K562 (cell line): ENCODE measurements around the gene CACNA1E. TPM values are rescaled to one million over a fixed set of nuclear protein-coding genes. Genes with fewer than 3 reads are reported as not detected.

Source experiments
- ATAC-seq: fragments of 200-7000 bp; cut with Tn5 transposase; 3 replicates; pipeline ENCODE4 v1.9.1; 2020; ENCODE audit warnings: moderate library complexity
- BruUV-seq: library from RNA; stranded (reverse); fragments of 400-500 nt; replicated peaks from 2 replicates; lab custom pipeline; 2021; lab: Mats Ljungman, UMichigan
- CTCF ChIA-PET: fragments of 300-600 bp; formaldehyde crosslinking; extraction: SDS; loops from one replicate; lab custom pipeline; 2021; ENCODE audit warnings: low intra/inter-chr PET ratio; lab: Yijun Ruan, JAX
- POLR2A ChIA-PET: fragments of 300-600, 350-650 bp; sonication (Branson Sonifier 250); formaldehyde crosslinking; extraction: SDS; loops from one replicate; lab custom pipeline; 2021; ENCODE audit warnings: antibody characterized with exemption, inconsistent platforms; lab: Yijun Ruan, JAX
- DNase-seq, 4 experiments: peaks; one replicate each; pipeline versions ENCODE4 v3.0.0 to v3.0.0-alpha.2; 2011 to 2018; ENCODE audit warnings: low spot score in 3 of 4, mixed read lengths in 3 of 4; ENCODE audit errors: extremely low read depth in 1 of 4
- FAIRE-seq: peaks from 2 replicates; lab custom pipeline; 2011; peaks lifted over from hg19 to GRCh38; lab: Jason Lieb, UNC
- H2AFZ ChIP-seq: 2 replicates; pipeline ENCODE4 v1.6.0; 2011; ENCODE audit warnings: low read depth, low read length, control low read depth, inconsistent platforms
- H3K27ac ChIP-seq: fragments of 200-600 bp; 3 replicates; pipeline ENCODE4 v1.8.0; 2011; ENCODE audit warnings: low read depth, mild to moderate bottlenecking, control low read depth, inconsistent platforms, low read length, moderate library complexity, mixed read lengths; ENCODE audit errors: extremely low read depth
- H3K27me3 ChIP-seq, 2 experiments: fragments of 300-600 bp in 1 of 2; 2 replicates in 1 of 2; 3 replicates in 1 of 2; pipeline versions ENCODE4 v1.6.0 to v1.8.0; 2011; ENCODE audit warnings: inconsistent platforms in 2 of 2, low read length in 2 of 2, mild to moderate bottlenecking in 1 of 2, mixed read lengths in 1 of 2, moderate library complexity in 1 of 2; ENCODE audit not compliant: control insufficient read depth in 2 of 2, insufficient read depth in 2 of 2
- H3K36me3 ChIP-seq: fragments of 300-600 bp; 3 replicates; pipeline ENCODE4 v1.8.0; 2011; ENCODE audit warnings: mild to moderate bottlenecking, low read length, inconsistent platforms; ENCODE audit not compliant: control insufficient read depth, insufficient read depth
- H3K4me1 ChIP-seq, 2 experiments: fragments of 200-600 bp in 1 of 2; replicated peaks in 1 of 2; 2 replicates in 1 of 2; 3 replicates in 1 of 2; pipeline versions ENCODE4 v1.5.1 to v1.8.0; 2011; ENCODE audit warnings: inconsistent platforms in 2 of 2, low read length in 2 of 2, mild to moderate bottlenecking in 1 of 2, mixed read lengths in 1 of 2, moderate library complexity in 1 of 2; ENCODE audit not compliant: control insufficient read depth in 2 of 2, insufficient read depth in 2 of 2
- H3K4me2 ChIP-seq: 2 replicates; pipeline ENCODE4 v1.6.1; 2011; ENCODE audit warnings: low read length, control low read depth, inconsistent platforms, mixed read lengths; ENCODE audit not compliant: insufficient read depth
- H3K4me3 ChIP-seq: fragments of 200-600 bp; sonication (generic), shearing (Covaris generic); 2 replicates; pipeline ENCODE4 v1.5.1; 2016; ENCODE audit warnings: control low read depth, inconsistent platforms
- H3K79me2 ChIP-seq: fragments of 200-600 bp; 3 replicates; pipeline ENCODE4 v1.8.0; 2011; ENCODE audit warnings: low read length, inconsistent platforms; ENCODE audit not compliant: control insufficient read depth, insufficient read depth
- H3K9ac ChIP-seq, 2 experiments: 2 replicates each; pipeline versions ENCODE4 v1.6.0 to v1.6.1; 2011; ENCODE audit warnings: low read depth in 2 of 2, low read length in 2 of 2, control low read depth in 1 of 2, inconsistent platforms in 1 of 2, mild to moderate bottlenecking in 1 of 2, mixed read lengths in 1 of 2; ENCODE audit not compliant: insufficient read depth in 1 of 2
- H3K9me1 ChIP-seq: one replicate; pipeline ENCODE4 v1.6.0; 2011; ENCODE audit warnings: inconsistent platforms, mild to moderate bottlenecking, low read length, moderate library complexity; ENCODE audit not compliant: control insufficient read depth, insufficient read depth
- H3K9me3 ChIP-seq: replicated peaks from 2 replicates; pipeline ENCODE4 v1.5.1; 2011; ENCODE audit warnings: low read depth, low read length, inconsistent platforms; ENCODE audit not compliant: control insufficient read depth, insufficient read depth
- H4K20me1 ChIP-seq: replicated peaks from 2 replicates; pipeline ENCODE4 v1.6.1; 2011; ENCODE audit warnings: low read length, inconsistent platforms, mixed read lengths; ENCODE audit not compliant: control insufficient read depth, insufficient read depth
- CHD1 ChIP-seq: fragments of 200-600 bp; sonication (generic); IDR thresholded peaks from one replicate; pipeline ENCODE4 v1.6.1; 2012; ENCODE audit warnings: mild to moderate bottlenecking, moderate library complexity, low read length, inconsistent platforms
- EWSR1 ChIP-seq: fragments of 450-650 bp; IDR thresholded peaks from 2 replicates; pipeline ENCODE4 v1.6.1; 2018; ENCODE audit warnings: borderline replicate concordance, mild to moderate bottlenecking, low read depth, moderate library complexity; ENCODE audit not compliant: partially characterized antibody
- HDAC8 ChIP-seq: fragments of 450-650 bp; IDR thresholded peaks from 2 replicates; pipeline ENCODE4 v1.6.1; 2016; ENCODE audit warnings: mild to moderate bottlenecking, missing genetic modification characterization, moderate library complexity, missing compliant biosample characterization
- MCM2 ChIP-seq: fragments of 450-650 bp; IDR thresholded peaks from 2 replicates; pipeline ENCODE4 v1.6.1; 2017; ENCODE audit warnings: low read depth, mild to moderate bottlenecking
- MTF1 ChIP-seq: fragments of 250-450 bp; sonication (Bioruptor Pico); IDR thresholded peaks from 2 replicates; pipeline ENCODE4 v1.9.0; 2021; ENCODE audit warnings: moderate library complexity, mild to moderate bottlenecking, inconsistent platforms, borderline replicate concordance
- SIN3B ChIP-seq: fragments of 450-650 bp; IDR thresholded peaks from 2 replicates; pipeline ENCODE4 v1.6.1; 2017; ENCODE audit warnings: low read depth, mild to moderate bottlenecking, moderate library complexity
- YY1 ChIP-seq, 3 experiments: IDR thresholded peaks; 2 replicates each; pipeline ENCODE4 v1.6.1; 2011; ENCODE audit warnings: low read length in 2 of 3, mild to moderate bottlenecking in 2 of 3, moderate library complexity in 2 of 3, borderline replicate concordance in 1 of 3, control low read depth in 1 of 3, low read depth in 1 of 3; ENCODE audit not compliant: insufficient read depth in 3 of 3, insufficient replicate concordance in 2 of 3, control insufficient read depth in 1 of 3, insufficient read length in 1 of 3; ENCODE audit errors: extremely low read depth in 1 of 3
- ZNF121 ChIP-seq: sonication (generic); formaldehyde crosslinking; conservative IDR thresholded peaks from 2 replicates; pipeline ENCODE4 v1.8.0; 2022; ENCODE audit warnings: missing genetic modification reagents
- ZNF134 ChIP-seq: fragments of 250-450 bp; sonication (Bioruptor Pico); conservative IDR thresholded peaks from 2 replicates; pipeline ENCODE4 v1.4.0; 2020
- ZNF175 ChIP-seq: fragments of 200-800 bp; sonication (Bioruptor generic); IDR thresholded peaks from 2 replicates; pipeline ENCODE4 v1.6.1; 2016; ENCODE audit warnings: low read depth, mild to moderate bottlenecking, missing genetic modification characterization, missing compliant biosample characterization
- ZNF778 ChIP-seq: fragments of 450-650 bp; formaldehyde crosslinking; IDR thresholded peaks from 2 replicates; pipeline ENCODE4 v1.4.0; 2020; ENCODE audit warnings: mild to moderate bottlenecking, moderate library complexity
- WGBS: fragments of 100-300 bp; shearing (Covaris generic); methylation state at CpG from one replicate; pipeline ENCODE4 v1.1.6; 2016; ENCODE audit warnings: low coverage, mixed read lengths; ENCODE audit not compliant: insufficient coverage; ENCODE audit errors: missing lambda C conversion rate; 5-methylcytosine and 5-hydroxymethylcytosine counted together
- in situ Hi-C: fragments of 300-500 bp; cut with MboI; formaldehyde crosslinking; loops from 4 replicates; pipeline ENCODE4 v1.15.0; 2018; ENCODE audit warnings: inconsistent platforms, mixed read lengths
- intact Hi-C: fragments of 100-400 bp; cut with micrococcal nuclease; formaldehyde crosslinking; loops from 2 replicates; pipeline ENCODE4 v1.14.2; 2022
- polyA plus RNA-seq, 8 experiments: library from polyadenylated mRNA; depleted of rRNA in 4 of 8; stranded (reverse) in 5 of 8; unstranded in 3 of 8; fragments of >200 nt; fragmentation: Nextera tagmentation in 2 of 8; fragmentation: Illumina TruSeq in 1 of 8; extraction: Ambion mirVana in 2 of 8; extraction: Trizol in 1 of 8; gene quantifications; 2 replicates each; pipeline versions ENCODE4 v1.2.1 to v1.2.3, GENCODE V29; 2011 to 2014; ENCODE audit warnings: inconsistent platforms in 1 of 8, missing spikeins in 1 of 8
- total RNA-seq, 7 experiments: library from RNA; depleted of rRNA in 6 of 7; stranded (reverse); fragments of >200 nt in 6 of 7; fragmentation: Illumina TruSeq in 2 of 7; extraction: Trizol in 2 of 7; gene quantifications; 2 replicates each; pipeline versions ENCODE4 v1.2.1 to v1.2.3, GENCODE V29; 2011 to 2021; ENCODE audit warnings: low replicate concordance in 1 of 7
- TF ChIP-seq, protein P1 (sequence below): fragments of 450-650 bp; IDR thresholded peaks from 2 replicates; pipeline ENCODE4 v1.6.1; 2016; ENCODE audit warnings: mild to moderate bottlenecking
- TF ChIP-seq, protein P2 (sequence below): fragments of 250-450 bp; sonication (Bioruptor Pico); IDR thresholded peaks from 2 replicates; pipeline ENCODE4 v1.9.0; 2021; ENCODE audit warnings: mild to moderate bottlenecking
- TF ChIP-seq, protein P3 (sequence below), 3 experiments: fragments of 200-800 bp in 1 of 3; fragments of 250-450 bp in 1 of 3; fragments of 450-650 bp in 1 of 3; sonication (Bioruptor Pico) in 1 of 3; sonication (Bioruptor generic) in 1 of 3; formaldehyde crosslinking in 1 of 3; IDR thresholded peaks; 2 replicates each; pipeline versions ENCODE4 v1.6.1 to v1.8.0; 2016 to 2022; ENCODE audit warnings: mild to moderate bottlenecking in 2 of 3, missing genetic modification characterization in 2 of 3, missing compliant biosample characterization in 1 of 3, moderate library complexity in 1 of 3

CACNA1E gene
- total and polyA plus RNA-seq, 9 of the 15 experiments (the other 6 are each of a cell fraction or from before 2014, with no cell fraction given) = under 0.01 to 0.04 TPM; not detected in 7

DNA sequence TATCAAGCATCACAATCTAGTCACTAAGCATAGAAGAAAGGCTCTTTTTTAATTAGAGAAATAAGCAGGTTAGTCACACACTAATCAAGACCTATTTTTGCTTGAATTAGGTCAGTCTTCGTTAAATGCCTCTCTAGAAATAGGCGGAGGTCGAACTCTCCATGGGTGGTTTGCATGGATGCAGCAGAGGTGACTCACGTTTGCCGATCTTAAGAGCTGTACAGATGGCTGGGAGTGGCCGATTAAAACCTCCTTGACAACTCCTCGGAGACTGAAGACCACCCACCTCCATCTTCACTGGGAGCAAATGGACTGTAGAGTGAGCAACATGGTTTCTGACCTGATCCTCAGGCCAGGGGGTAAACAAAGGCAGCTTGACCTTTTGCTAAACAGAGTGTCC is 328.9 kb downstream of the CACNA1E start:
- no peak overlapping the region for H2AFZ ChIP-seq
- POLR2A ChIA-PET = interaction anchor here (1.0 kb wide), 1 partner anchor 139 kb away, joined by 3 read pairs; no protein-coding TSS in a partner anchor
- no peaks in the 10 kb centered on the region for H3K79me2 ChIP-seq
- CTCF ChIA-PET = interaction anchor here (0.9 kb wide), 1 partner anchor 125 kb away, joined by 6 read pairs; no protein-coding TSS in a partner anchor
- ATAC-seq = no peak
- no peak for FAIRE-seq
- under 1% methylated on average over 7 of the region's 7 CpGs for WGBS
- H3K9me1 ChIP-seq = no peaks in the 10 kb centered on the region
- H3K4me3 ChIP-seq = no peak overlapping the region
- H3K27me3 ChIP-seq = 0 out of 5 replicates have a peak, but pooled peaks cover 0 to 2% of the 10 kb centered on the region in 2 experiments
- H3K9ac ChIP-seq = no peak overlapping the region
- in situ Hi-C loops = no loop called here
- intact Hi-C loops = no loop called here
- H3K9me3 ChIP-seq = no peaks in the 10 kb centered on the region
- H3K4me2 ChIP-seq = no peak overlapping the region
- no peaks in the 10 kb centered on the region for H3K36me3 ChIP-seq
- BruUV-seq = no TSS peak
- H3K27ac ChIP-seq = no peak overlapping the region
- no peaks in the 10 kb centered on the region for H3K4me1 ChIP-seq
- DNase-seq = peak in 1 of 4 experiments; percentile 21
- H4K20me1 ChIP-seq = no peaks in the 10 kb centered on the region
- TF ChIP-seq, protein P1, sequence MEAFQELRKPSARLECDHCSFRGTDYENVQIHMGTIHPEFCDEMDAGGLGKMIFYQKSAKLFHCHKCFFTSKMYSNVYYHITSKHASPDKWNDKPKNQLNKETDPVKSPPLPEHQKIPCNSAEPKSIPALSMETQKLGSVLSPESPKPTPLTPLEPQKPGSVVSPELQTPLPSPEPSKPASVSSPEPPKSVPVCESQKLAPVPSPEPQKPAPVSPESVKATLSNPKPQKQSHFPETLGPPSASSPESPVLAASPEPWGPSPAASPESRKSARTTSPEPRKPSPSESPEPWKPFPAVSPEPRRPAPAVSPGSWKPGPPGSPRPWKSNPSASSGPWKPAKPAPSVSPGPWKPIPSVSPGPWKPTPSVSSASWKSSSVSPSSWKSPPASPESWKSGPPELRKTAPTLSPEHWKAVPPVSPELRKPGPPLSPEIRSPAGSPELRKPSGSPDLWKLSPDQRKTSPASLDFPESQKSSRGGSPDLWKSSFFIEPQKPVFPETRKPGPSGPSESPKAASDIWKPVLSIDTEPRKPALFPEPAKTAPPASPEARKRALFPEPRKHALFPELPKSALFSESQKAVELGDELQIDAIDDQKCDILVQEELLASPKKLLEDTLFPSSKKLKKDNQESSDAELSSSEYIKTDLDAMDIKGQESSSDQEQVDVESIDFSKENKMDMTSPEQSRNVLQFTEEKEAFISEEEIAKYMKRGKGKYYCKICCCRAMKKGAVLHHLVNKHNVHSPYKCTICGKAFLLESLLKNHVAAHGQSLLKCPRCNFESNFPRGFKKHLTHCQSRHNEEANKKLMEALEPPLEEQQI = no peak
- no peak for TF ChIP-seq HDAC8 (tag)
- TF ChIP-seq ZNF134 (CRISPR knock-in tag) = no peak
- no peak for TF ChIP-seq SIN3B
- no peak for TF ChIP-seq MTF1 (CRISPR knock-in tag)
- no peak for TF ChIP-seq ZNF175
- no peak for TF ChIP-seq CHD1
- no peak for TF ChIP-seq ZNF121 (CRISPR knock-in tag)
- no peak for TF ChIP-seq YY1 (IDR thresholded peaks at IDR 0.05; ENCODE audit: borderline replicate concordance in 1 of 3, control insufficient read depth in 1 of 3, extremely low read depth in 1 of 3, insufficient read depth in 3 of 3, insufficient read length in 1 of 3, insufficient replicate concordance in 2 of 3, low read depth in 1 of 3, low read length in 2 of 3)
- TF ChIP-seq ZNF778 = no peak
- TF ChIP-seq MCM2 = no peak
- TF ChIP-seq, protein P2, sequence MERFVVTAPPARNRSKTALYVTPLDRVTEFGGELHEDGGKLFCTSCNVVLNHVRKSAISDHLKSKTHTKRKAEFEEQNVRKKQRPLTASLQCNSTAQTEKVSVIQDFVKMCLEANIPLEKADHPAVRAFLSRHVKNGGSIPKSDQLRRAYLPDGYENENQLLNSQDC (CRISPR knock-in tag) = no peak
- no peak for TF ChIP-seq EWSR1
- TF ChIP-seq, protein P3, sequence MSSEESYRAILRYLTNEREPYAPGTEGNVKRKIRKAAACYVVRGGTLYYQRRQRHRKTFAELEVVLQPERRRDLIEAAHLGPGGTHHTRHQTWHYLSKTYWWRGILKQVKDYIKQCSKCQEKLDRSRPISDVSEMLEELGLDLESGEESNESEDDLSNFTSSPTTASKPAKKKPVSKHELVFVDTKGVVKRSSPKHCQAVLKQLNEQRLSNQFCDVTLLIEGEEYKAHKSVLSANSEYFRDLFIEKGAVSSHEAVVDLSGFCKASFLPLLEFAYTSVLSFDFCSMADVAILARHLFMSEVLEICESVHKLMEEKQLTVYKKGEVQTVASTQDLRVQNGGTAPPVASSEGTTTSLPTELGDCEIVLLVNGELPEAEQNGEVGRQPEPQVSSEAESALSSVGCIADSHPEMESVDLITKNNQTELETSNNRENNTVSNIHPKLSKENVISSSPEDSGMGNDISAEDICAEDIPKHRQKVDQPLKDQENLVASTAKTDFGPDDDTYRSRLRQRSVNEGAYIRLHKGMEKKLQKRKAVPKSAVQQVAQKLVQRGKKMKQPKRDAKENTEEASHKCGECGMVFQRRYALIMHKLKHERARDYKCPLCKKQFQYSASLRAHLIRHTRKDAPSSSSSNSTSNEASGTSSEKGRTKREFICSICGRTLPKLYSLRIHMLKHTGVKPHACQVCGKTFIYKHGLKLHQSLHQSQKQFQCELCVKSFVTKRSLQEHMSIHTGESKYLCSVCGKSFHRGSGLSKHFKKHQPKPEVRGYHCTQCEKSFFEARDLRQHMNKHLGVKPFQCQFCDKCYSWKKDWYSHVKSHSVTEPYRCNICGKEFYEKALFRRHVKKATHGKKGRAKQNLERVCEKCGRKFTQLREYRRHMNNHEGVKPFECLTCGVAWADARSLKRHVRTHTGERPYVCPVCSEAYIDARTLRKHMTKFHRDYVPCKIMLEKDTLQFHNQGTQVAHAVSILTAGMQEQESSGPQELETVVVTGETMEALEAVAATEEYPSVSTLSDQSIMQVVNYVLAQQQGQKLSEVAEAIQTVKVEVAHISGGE (CRISPR knock-in tag; IDR thresholded peaks at IDR 0.05) = no peak
